GM12872 (cell line): Measurements from ENCODE around the gene KLF8.

ENCODE experiments used
- CTCF ChIP-seq: IDR thresholded peaks from 3 replicates; pipeline ENCODE4 v1.5.1; 2011; ENCODE audit warnings: low read depth, mild to moderate bottlenecking, low read length, moderate library complexity; ENCODE audit not compliant: insufficient read depth

Gene KLF8

GRCh38 chrX:56278692-56279091 is 46.5 kb downstream of the KLF8 start:
- no peak for TF ChIP-seq CTCF

GRCh38 chrX:56279863-56280262 is 47.7 kb downstream of the KLF8 start:
- no peak for TF ChIP-seq CTCF

GRCh38 chrX:56281789-56282188 is 49.6 kb downstream of the KLF8 start:
- TF ChIP-seq CTCF = no peak

- TF ChIP-seq CTCF = no peak
Observed at GRCh38 chrX:56284269-56284668, 52.1 kb downstream of the KLF8 start.

GRCh38 chrX:56288608-56289007 is 56.5 kb downstream of the KLF8 start:
- TF ChIP-seq CTCF = no peak

GRCh38 chrX:56289449-56289848 is 57.3 kb downstream of the KLF8 start:
- TF ChIP-seq CTCF = no peak

- TF ChIP-seq CTCF = no peak
Observed at GRCh38 chrX:56308726-56309125, 76.6 kb downstream of the KLF8 start.

GRCh38 chrX:56309881-56310280 is 77.7 kb downstream of the KLF8 start:
- TF ChIP-seq CTCF = no peak
